COR-L47 (cell line): ENCODE results near the gene CDCA5.

Experiments used
- DNase-seq: peaks from one replicate; lab custom pipeline; 2025; lab: John Stamatoyannopoulos, UW

Gene CDCA5

DNA sequence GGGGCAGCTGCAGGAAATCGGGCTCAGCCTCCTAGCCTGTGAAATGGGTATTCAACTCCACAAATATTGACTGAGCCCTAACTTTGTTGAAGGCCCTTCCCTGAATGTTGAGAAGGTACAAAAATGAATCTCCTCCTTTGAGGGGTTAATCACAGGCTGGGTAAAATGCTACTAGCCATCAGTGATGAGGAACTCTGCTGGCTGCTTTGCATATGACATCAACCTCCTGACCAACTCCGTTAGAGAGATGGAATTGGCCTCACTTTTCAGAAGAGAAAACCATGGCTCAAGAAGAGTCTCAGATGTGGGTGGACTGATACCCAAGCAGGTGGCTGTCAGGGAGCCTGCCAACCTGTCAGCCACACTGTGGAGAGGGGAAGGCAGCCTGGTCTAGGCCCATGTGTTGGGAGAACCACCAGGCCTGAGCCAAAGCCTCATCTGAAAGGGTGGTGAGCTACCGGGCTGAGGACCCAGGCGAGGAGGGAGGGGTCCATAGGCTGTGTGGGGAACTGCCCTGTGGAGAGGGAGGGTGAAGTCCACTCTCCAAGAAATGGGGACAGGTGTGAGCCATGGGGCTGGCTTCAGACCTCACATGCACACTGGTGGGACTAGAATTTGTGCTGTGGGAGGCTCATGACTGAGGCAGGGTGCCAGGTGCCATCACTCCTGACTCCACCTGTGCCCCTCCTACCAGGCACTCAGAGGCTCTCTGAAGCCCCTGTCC is 11.8 kb downstream of the CDCA5 start:
- no peak for DNase-seq

DNA sequence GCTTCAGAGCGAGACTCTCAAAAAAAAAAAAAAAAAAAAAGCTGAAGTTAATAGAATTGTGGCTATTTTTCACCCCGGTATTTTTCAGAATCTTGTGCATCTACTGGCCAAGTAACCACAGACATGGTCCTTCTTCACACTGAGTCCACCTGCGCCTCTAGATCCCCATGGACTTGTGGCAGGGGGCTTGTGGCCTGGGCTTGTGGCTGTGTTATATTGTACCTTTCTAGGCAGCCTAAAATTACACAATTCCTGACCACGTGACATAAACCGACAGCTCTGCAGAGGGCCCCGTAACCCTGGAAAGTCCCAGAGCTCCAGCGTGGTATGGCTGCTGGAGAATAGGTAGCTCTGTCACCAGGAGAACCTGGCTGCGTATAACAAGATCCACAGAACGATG is 14.6 kb downstream of the CDCA5 start:
- no peak for DNase-seq

DNA sequence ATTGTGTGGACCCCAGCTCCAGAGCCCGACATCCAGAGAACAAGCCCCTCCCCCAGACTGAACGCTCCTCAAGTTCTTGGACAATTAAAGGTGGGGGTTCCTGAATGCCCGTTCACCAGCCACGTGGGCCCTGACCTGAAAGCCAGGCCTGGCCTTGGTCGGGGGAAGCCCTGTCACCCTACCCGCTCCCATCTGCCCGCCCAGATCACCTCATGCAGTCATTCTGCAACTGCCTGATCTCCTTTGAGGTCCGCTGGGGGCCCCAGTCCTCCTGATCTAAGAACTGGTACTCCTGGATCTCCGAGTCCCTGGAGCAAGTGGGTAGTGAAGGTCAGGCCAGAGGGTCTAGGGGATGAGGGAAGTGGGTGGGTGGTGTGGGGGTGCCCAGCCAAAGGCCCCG is 16.4 kb downstream of the CDCA5 start:
- DNase-seq = no peak

DNA sequence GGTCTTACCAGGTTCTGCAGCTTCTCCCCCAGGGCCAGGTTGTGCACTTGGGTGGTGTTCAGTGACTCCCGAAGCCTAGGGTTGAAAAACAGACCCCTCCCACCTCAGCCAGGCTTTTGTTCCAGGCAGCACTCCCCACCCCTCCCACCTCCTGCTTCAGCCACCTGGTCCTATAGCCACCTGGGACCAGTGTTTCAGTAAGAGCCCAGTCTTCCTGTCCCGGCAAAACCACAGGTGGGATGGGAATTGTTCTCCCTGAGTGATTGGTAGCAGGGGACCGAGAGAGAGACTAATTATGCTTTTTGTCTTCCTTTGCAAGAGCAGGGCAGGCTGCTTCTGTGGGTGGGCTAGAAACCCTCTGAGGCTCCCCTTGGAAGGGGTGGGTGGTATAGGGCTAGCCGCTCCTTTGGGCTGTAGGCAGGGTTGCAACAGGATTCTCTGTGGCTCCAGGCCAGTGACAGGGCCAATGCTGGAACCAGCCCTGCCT is 17.0 kb downstream of the CDCA5 start:
- DNase-seq = peak; percentile 81

DNA sequence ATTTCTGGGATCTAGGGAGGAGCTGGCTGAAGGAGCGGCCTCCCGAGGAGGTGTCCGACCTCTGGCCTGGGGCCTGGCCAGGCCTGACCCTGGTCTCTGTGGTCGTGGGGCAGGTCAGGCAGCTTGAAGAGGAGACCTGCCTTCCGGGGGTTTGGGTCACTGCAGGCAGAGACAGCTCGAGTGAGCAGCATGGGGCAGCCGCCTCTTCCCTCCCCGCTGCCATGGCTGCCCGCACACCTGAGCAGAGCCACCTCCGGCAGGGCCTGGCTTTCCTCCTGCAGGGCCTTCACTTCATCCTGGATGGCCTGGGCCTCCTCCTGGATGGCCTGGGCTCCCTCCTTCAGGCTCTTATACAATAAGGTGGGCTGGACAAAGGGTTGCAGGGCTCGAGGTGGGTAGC is 17.5 kb downstream of the CDCA5 start:
- DNase-seq = no peak

DNA sequence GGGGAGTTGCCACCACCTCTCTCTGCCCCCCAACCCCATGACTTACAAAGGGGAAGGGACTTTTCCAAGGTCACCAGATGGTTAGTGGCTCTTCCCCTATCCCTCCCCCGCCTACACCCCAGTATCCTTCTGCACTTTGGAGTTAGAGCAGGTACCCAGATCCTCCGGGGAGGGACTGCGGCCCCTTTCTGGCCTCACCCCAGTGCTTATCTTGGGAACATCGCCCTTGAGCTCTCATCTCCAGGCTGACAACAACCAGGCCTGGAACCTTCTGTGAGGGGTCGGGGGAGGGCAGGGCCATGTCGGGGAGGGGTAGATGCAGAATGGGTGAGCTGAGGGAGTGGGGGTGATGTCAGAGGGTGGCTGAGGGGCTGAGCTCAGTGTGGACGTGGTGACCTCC is 18.0 kb downstream of the CDCA5 start:
- no peak for DNase-seq

DNA sequence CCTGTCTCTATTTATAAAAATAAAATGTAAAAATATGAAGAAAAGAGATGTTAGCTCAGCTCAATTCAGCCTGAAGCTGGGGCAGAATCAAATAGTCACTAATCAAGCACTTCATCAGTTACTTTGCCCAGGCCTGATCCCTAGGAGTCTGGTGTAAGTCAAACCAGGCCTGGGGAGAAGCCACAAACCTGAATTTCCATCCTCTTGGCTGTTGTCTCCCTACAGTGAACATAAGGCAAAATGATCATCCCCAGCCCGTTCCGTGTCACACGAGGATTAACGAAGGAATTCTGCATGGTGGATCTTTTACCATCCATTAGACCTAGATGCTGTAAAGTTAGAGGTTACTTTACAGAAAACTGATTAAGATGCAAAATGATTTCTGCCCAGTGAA is 19.0 kb downstream of the CDCA5 start:
- DNase-seq = no peak

DNA sequence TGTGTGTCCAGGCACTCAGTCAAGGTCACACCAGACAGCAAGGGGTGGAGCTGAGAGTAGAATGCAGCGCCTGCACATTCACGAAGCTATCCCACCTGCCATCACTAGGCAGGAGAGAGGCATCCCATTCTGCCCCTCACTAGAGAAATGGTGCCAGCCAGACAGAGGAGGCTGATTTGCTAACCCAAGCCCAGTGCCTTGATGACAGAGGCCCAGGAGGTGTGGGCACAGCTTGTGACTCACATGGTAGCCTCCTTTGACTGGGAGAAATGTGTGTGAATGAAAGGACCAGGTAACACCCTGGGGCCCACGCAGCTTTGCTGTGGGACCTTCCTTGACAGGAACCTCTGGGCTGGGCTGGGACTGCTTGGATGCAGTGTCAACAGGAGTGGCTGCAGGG is 20.3 kb downstream of the CDCA5 start:
- DNase-seq = no peak

DNA sequence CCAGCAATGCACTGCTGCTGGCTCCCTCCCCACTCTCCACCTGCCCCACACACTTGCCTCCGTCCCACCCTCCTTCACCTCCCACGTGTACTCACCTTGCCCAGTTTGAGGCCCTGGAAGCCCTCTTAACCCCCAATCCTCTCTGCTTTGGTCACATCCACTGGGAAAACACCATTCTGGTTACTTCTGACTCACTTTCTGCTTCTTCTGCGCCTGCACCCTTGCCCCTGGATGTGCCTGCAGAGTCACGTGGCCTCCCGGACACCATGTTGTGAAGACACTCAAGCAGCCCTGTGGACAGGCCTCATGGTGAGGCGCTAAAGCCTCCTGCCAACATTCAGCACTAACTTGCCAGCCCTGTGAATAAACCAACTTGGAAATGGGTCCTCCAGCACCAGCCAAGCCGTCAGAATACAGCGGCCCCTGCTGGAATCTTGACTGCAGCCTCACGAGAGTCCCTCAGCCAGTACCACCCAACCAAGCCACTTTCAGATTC is 22.9 kb downstream of the CDCA5 start:
- no peak for DNase-seq

DNA sequence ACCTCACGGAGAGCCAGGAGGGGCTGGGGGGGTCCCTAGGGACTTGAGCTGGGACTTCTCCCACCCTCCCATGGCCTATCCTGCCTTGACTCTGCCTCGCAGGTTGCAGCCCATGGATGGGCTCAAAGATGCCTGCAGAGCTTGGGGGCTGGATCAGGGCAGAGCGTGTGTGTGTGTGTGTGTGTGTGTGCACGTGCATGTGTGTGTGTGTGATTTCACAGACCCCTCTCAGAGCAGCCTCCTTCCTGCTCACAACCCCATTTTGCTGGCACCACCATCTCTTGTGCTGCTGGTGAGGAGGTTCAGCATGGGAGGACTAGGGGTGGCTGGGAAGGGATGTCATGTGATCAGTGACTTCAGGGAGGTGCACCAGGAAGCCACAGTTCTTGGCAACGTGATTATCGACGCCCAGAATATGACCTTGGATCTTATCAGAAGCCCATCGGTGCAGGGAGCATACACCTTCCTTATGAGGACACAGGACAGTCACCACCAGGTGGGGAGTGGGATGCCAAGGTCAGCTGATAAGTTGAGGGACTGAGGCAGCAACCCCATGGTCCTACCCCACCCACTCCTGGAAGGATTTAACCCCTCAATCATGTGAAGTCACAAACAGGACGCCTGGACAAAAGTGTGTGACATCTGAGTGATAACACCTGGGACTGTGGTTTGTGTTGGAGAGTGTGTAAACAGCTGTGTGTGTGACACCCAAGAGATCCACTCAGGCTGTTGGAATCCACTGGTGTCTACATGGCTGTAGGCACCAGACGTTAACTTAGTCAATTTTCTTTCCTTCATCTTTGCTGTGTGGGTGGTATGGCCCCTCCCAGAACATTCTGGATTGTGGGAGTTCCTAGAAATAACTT is 23.6 kb downstream of the CDCA5 start:
- DNase-seq = no peak

DNA sequence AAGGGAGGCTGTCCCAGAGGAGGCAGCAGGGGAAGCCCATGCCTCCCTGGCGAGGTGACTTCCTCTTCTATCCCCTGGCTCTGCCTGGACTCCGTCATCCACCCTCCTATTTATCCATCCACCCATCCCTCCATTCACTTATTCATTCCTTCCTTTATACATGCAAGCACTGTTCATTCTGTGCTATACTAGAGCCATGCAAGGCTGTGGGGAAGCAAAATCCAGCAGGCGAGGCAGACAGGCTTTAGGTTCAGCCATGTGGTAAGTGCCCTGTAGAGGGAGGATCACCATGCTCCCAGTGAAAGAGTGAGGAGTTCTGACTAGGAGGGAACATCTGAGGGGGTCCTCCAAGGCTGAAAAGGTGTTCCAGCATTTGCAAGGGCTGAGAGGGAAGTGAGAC is 24.3 kb downstream of the CDCA5 start:
- DNase-seq = no peak

DNA sequence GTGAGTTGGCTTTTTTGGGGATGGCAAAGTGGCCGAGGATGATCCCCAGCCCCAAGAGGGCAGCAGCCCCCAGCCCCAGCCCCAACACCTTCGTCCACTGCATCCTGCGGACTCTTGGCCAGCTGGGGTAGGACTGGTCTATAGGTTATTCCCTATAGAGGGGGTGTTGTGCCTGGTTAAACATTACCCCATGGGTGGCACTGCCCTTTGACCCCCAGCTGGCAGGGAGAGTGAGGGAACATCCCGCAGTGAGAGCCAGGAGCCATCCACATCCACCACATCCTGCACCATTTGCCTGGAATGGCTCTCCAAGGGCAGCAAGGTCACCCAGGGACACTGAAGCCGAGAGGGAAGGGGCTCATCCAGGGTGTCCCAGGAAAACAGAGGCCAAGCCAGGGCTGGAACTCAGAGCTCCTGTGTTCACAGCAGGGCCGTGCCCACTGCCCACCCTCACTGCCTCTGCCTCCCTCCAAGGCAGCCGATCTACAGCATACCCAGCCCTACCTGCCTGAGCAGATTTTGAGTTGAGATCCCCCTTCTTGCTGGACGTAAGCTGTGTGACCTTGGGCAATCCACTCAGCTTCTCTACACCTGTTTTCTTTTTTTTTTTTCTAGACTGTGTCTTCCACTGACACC is 25.3 kb downstream of the CDCA5 start, which contains the start of gene NAALADL1:
Gene NAALADL1, minus strand, starts transcription at position 135 of the 636 bp plus-strand sequence. Its CDS starts 32 bp downstream, at position 103.
- no peak for DNase-seq

DNA sequence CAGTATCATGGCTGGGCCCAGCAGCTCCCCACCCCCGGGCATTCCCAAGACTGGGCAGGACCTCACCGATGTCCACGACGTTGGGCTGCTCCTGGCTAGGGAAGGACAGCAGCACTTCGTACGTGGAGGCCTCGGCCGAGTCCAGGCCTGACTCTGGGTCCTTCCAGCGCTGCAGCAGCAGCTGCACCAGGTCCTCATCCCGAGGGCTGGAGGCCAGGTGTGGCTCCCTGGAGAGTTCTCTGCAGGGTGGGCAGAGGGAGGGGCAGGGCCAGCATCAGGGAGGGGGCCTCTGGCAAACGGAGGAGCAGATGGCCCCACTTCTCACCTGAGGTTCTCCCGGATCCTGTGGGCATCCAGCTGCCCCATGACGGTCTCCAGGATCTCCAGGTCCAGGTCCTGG is 25.8 kb downstream of the CDCA5 start:
- peak; percentile 59 for DNase-seq

DNA sequence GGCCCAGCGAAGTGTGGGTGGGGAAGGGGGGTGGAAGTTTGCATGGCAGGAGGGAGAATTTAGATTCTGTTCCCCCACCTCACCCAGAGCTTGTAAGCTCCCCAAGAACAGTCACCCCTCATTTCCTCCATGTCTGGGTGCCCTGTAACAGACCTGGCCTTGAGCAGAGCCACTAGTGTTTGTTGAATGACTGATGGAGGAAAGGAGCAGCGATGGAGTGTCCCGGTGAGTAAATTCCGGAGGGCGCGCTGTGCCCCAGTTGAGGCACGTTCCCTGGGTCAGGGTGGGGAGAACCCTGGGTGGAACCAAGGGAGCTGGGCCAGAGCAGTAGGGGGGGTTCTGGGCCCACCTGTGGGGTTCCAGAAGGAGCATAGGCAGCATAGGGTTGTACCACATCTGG is 26.3 kb downstream of the CDCA5 start:
- no peak for DNase-seq

DNA sequence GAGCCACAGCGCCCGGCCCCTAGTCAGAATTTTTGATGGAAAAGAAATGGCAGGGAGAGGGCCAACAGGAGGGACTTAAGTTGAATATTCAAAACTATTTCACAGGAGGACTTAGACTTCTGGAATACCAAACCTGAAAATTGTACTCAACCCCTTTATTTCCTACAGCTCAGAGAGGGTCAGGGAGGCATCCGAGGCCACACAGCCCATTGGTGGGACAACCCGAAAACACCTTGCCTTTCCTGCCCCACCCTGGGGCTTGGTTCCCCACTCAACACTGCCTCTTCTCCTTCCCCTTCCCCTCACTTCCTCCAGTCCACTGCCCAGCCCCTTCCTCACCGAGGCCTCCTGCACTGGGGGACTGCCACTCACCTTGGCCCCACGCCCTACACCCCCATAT is 26.8 kb downstream of the CDCA5 start:
- DNase-seq = no peak

DNA sequence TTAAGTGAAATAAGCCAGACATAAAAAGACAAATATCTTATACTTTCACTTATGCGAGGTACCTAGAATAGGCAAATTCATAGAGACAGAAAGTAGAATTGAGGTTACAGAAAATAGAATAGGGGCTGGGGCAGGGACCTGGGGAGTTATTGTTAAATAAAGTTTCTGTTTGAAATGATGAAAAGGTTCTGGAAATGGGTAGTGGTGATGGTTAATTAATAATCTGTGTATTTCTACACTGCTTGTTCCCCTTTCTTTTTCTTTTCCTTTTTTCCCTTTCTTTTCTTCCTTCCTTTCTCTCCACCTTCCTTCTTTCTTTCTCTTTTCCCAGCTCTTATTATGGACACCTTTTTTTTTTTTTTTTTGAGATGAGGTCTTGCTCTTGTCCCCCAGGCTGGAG is 28.3 kb downstream of the CDCA5 start:
- DNase-seq = no peak

DNA sequence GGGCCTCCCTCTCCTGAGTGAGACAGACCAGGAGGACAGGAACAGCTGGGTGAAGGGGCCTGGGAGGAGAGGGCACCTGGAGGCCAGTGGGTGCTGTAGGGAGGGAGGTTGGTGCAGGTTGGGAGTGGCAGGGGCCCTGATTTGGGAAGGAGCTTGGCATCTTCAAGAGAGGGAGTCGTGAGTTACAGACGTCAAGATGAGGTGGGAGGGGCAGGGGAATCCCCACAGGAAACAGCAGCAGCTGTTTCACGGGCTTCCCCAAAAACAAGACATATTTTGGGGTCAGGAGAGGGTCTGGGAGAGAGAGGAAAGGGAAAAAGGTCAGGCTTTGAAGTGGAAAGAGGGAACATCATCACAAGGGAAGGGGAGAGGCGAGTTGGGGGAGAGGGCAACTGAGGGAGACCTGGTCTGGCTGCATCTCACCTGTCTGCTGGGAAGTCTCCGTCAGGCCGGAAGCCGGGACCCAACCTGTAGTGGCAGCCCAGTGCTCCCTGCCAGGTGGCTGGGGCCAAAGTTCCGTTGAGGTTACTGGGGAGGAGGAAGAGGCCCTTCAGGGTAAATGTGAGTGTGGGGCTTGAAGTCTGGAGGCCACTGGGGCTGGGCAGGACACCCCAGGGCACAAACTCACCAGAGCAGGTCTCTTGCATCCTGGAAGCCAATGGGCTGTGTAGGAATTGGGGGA is 29.9 kb downstream of the CDCA5 start:
- DNase-seq = no peak

DNA sequence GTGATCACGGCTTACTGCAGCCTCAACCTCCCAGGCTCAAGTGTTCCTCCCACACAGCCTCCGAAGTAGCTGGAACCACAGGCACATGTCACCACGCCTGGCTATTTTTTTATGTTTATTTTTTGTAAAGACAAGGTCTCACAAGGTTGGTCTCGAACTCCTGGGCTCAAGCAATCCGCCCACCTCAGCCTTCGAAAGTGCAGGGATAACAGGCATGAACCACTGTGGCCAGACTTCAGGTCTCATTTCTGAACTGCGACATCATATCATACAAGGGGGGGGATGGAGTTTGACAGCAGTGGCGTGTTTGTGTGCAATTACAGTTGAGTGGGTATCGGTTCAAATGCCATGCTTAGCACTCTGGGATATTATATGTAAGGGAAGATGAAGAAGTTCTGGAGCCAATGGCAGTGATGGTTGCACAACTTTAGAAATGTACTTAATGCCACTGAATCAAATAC is 32.4 kb downstream of the CDCA5 start:
- DNase-seq = no peak

DNA sequence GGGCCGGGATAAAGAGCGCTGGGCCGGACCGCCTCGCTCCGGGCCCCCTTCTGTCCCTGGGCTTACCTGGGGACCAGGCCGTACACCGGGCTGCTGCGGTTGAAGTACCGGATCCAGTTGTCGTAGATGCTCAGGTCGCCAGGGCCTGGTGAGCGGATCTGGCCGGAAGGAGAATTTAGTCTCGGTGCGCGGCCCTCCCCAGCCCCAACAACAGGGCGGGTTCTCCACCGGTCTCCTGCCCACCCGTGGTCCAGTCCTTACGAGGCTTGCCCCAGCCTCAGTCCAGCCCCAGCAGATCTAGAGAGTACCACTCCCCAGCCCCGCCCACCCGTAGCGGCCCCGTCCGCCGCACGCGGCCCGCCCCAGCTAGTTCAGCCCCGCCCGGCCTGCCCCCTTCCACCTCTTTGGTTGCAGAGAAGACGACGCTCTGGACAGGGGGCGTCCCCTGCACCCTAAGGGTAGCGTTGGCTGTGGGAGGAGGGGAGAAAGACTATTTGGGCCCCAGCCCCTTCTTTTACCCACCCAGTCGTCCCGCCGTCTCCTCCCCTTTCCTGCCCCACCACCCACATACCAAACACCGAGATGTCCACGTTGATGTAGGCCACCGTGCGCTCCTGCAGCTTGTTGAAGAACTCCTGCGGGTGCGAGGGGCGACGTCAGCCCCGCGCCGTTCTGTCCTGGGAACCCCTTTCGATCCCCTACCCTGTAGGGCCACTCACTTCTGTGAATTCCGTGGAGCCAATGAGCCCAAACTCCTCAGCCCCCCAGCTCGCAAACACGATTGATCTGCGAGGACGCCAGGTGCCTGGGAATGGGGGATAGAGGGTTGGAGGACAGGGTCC is 36.0 kb downstream of the CDCA5 start:
- no peak for DNase-seq

DNA sequence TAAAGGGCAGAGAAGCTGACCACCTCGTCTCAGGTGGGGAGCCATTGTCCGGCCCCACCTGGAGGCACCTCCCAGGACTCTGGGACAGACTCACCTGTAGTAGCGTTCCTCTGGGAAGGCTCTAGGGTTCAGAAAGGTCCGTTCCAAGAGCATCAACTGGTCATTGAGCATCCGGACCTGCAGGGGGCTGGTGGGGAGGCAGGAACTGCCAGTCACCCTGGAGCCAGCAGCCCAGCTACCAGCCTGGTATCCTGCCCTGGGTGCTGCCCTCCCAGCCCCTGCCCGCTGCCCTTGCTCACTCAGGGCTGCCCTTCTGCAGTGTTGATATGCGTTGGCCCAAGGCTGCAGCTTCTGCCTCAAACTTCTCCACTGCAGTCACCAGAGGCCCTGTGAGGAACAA is 38.1 kb downstream of the CDCA5 start:
- no peak for DNase-seq

DNA sequence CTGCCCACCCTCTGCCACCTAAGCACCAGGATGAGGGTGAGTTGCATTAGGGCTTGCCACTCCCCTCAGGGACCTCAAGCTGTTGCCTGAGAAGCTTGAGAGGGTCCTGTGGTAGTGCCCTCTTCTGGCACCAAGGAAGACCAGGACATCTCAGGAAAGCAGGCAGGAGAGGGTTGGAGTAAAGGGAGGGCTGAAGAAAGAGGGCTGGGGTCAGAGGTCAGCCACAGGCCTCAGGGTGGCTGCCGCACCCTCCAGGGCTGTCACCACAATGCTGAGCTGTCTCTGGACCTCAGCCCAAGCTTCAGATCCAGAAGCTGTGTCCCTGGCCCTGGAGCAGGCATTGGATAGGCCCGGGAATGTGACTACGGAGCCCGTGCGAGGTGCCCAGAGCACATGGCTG is 38.8 kb downstream of the CDCA5 start:
- no peak for DNase-seq
